ENCODE results near the gene CDK17. TPM values are rescaled to one million over a fixed set of nuclear protein-coding genes. Genes with fewer than 3 reads are reported as not detected.

Gene CDK17
- total and polyA plus RNA-seq, 2 donors (not counting 1 experiment from before 2014, with no cell fraction given) = 15.6 to 87.8 TPM

DNA sequence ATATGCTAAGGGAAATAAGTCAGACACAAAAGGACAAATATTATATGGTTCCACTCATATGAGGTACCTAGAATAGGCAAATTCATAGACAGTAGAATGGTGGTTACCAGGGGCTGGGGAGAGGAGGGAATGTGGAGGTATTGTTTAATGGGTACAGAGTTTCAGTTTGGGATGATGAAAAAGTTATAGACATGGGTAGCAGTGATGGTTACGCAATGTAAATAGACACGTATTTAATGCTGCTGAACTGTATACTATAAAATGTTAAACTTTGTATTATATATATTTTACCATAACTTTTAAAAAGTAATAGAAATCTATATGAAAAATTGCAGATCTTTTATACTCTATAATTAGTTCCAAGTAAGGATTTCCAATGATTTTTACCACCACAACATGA, 71.2 kb downstream of the CDK17 start:
- WGBS (ENCODE audit: insufficient coverage) = no CpG with 5 or more reads among the region's 2 CpGs
- H3K9me3 Mint-ChIP-seq (ENCODE audit: insufficient read depth) = no peaks in the 10 kb centered on the region
- ATAC-seq (ENCODE audit: low read depth) (no peak), DNase-seq (no peak)
- H3K27ac Mint-ChIP-seq = peak overlapping the region; percentile 43
- Histone ChIP-seq H3K9ac (ENCODE audit: low read length) (no peak overlapping the region), H3K36me3 (replicated peaks in 1 of 2; ENCODE audit: control extremely low read depth in 1 of 2, control insufficient read depth in 1 of 2, extremely low read depth in 1 of 2, insufficient read depth in 2 of 2, low read length in 1 of 2) (peaks cover 9% of the 10 kb centered on the region in 2 experiments), H4K20me1 (ENCODE audit: control insufficient read depth, insufficient read depth, low read length, poor library complexity, severe bottlenecking) (peaks cover 30% of the 10 kb centered on the region), H3K9me3 (ENCODE audit: control extremely low read depth in 1 of 3, control insufficient read depth in 2 of 3, insufficient read depth in 1 of 3, low read length in 2 of 3) (no peaks in the 10 kb centered on the region), H3K4me1 (ENCODE audit: control insufficient read depth in 2 of 2, insufficient read depth in 2 of 2, low read length in 2 of 2) (peaks cover 29 to 33% of the 10 kb centered on the region in 2 donors), H3K27me3 (replicated peaks in 1 of 4; ENCODE audit: control extremely low read depth in 1 of 4, control insufficient read depth in 3 of 4, insufficient read depth in 4 of 4, low read length in 3 of 4) (no peaks in the 10 kb centered on the region), H2AFZ (ENCODE audit: insufficient read depth, low read depth, low read length, poor library complexity, severe bottlenecking) (no peak overlapping the region), H3K4me2 (replicated peaks; ENCODE audit: low read depth, low read length, poor library complexity, severe bottlenecking) (no peak overlapping the region), H3K4me3 (ENCODE audit: control extremely low read depth in 1 of 5, extremely low read depth in 1 of 5, insufficient read depth in 1 of 5, low read depth in 2 of 5, low read length in 4 of 5) (no peak overlapping the region), H3K27ac (ENCODE audit: low read length in 2 of 2) (no peak overlapping the region), H3K79me2 (ENCODE audit: control insufficient read depth, insufficient read depth, low read length) (peaks cover 47% of the 10 kb centered on the region)
- H3K4me3 Mint-ChIP-seq = no peak overlapping the region
- TF ChIP-seq EZH2 (IDR thresholded peaks at IDR 0.05; ENCODE audit: borderline replicate concordance, insufficient read depth, low read depth, low read length, poor library complexity, severe bottlenecking) = no peak
- H3K27me3 Mint-ChIP-seq = no peaks in the 10 kb centered on the region
- ChIA-PET CTCF (interaction anchor here (1.0 to 2.9 kb wide), 3 partner anchors 70 to 187 kb away, joined by 3 to 6 read pairs (median 6); no protein-coding TSS in a partner anchor), POLR2A (no interaction called here)
- intact Hi-C loops (cut with micrococcal nuclease) = loop anchor here (5.0 kb wide), 2 partner anchors 38 to 68 kb away; no protein-coding TSS in a partner anchor
- H3K4me1 Mint-ChIP-seq = peaks cover 42% of the 10 kb centered on the region

DNA sequence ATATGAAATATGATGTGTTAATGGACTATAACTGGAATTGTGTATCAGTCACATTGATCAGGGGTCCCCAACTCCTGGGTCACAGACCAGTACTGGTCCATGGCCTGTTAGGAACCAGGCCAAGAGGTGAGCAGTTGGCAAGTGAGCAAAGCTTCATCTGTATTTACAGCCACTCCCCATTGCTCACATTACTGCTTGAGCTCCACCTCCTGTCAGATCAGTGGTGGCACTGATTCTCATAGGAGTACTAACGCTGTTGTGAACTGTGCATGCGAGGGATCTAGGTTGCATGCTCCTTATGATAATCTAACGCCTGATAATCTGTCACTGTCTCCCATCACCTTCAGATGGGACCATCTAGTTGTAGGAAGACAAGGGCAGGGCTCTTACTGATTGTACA, 72.3 kb downstream of the CDK17 start:
- peaks cover 25% of the 10 kb centered on the region for H4K20me1 ChIP-seq (ENCODE audit: control insufficient read depth, insufficient read depth, low read length, poor library complexity, severe bottlenecking)
- H3K9me3 ChIP-seq (ENCODE audit: control extremely low read depth in 1 of 3, control insufficient read depth in 2 of 3, insufficient read depth in 1 of 3, low read length in 2 of 3) = no peaks in the 10 kb centered on the region
- Mint-ChIP-seq H3K4me3 (no peak overlapping the region), H3K27ac (peak overlapping the region; percentile 76), H3K9me3 (ENCODE audit: insufficient read depth) (no peaks in the 10 kb centered on the region), H3K27me3 (no peaks in the 10 kb centered on the region), H3K4me1 (peaks cover 48% of the 10 kb centered on the region)
- H3K4me2 ChIP-seq (replicated peaks; ENCODE audit: low read depth, low read length, poor library complexity, severe bottlenecking) = peak overlapping the region; percentile 35
- no peaks in the 10 kb centered on the region for H3K27me3 ChIP-seq (replicated peaks in 1 of 4; ENCODE audit: control extremely low read depth in 1 of 4, control insufficient read depth in 3 of 4, insufficient read depth in 4 of 4, low read length in 3 of 4)
- intact Hi-C loops (cut with micrococcal nuclease) = loop anchor here (5.0 kb wide), 2 partner anchors 39 to 69 kb away; no protein-coding TSS in a partner anchor
- H3K4me3 ChIP-seq (ENCODE audit: control extremely low read depth in 1 of 5, extremely low read depth in 1 of 5, insufficient read depth in 1 of 5, low read depth in 2 of 5, low read length in 4 of 5) = no peak overlapping the region
- no peak overlapping the region for H3K9ac ChIP-seq (ENCODE audit: low read length)
- ATAC-seq (ENCODE audit: low read depth) (peak; percentile 55), DNase-seq (peak; percentile 31)
- POLR2A ChIA-PET = no interaction called here
- H3K4me1 ChIP-seq (ENCODE audit: control insufficient read depth in 2 of 2, insufficient read depth in 2 of 2, low read length in 2 of 2) = peaks cover 29 to 33% of the 10 kb centered on the region in 2 donors
- H2AFZ ChIP-seq (ENCODE audit: insufficient read depth, low read depth, low read length, poor library complexity, severe bottlenecking) = no peak overlapping the region
- no peak for TF ChIP-seq EZH2 (IDR thresholded peaks at IDR 0.05; ENCODE audit: borderline replicate concordance, insufficient read depth, low read depth, low read length, poor library complexity, severe bottlenecking)
- TF ChIP-seq, protein P1, sequence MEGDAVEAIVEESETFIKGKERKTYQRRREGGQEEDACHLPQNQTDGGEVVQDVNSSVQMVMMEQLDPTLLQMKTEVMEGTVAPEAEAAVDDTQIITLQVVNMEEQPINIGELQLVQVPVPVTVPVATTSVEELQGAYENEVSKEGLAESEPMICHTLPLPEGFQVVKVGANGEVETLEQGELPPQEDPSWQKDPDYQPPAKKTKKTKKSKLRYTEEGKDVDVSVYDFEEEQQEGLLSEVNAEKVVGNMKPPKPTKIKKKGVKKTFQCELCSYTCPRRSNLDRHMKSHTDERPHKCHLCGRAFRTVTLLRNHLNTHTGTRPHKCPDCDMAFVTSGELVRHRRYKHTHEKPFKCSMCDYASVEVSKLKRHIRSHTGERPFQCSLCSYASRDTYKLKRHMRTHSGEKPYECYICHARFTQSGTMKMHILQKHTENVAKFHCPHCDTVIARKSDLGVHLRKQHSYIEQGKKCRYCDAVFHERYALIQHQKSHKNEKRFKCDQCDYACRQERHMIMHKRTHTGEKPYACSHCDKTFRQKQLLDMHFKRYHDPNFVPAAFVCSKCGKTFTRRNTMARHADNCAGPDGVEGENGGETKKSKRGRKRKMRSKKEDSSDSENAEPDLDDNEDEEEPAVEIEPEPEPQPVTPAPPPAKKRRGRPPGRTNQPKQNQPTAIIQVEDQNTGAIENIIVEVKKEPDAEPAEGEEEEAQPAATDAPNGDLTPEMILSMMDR (IDR thresholded peaks at IDR 0.05) = no peak
- no CpG with 5 or more reads among the region's 3 CpGs for WGBS (ENCODE audit: insufficient coverage)
- peaks cover 47% of the 10 kb centered on the region for H3K79me2 ChIP-seq (ENCODE audit: control insufficient read depth, insufficient read depth, low read length)
- CTCF ChIA-PET = interaction anchor here (0.6 to 2.9 kb wide), 7 partner anchors 9 to 188 kb away, joined by 3 to 6 read pairs (median 3); partner anchors contain the start of gene CDK17
- peaks cover 11 to 17% of the 10 kb centered on the region in 2 experiments for H3K36me3 ChIP-seq (replicated peaks in 1 of 2; ENCODE audit: control extremely low read depth in 1 of 2, control insufficient read depth in 1 of 2, extremely low read depth in 1 of 2, insufficient read depth in 2 of 2, low read length in 1 of 2)
- H3K27ac ChIP-seq (ENCODE audit: low read length in 2 of 2) = peak overlapping the region in 1 of 2 donors; percentile 34

All from B cell (primary cell).